MM.1S (cell line): ENCODE results near the gene AUTS2.

Experiments used
- EZH2 ChIP-seq: fragments of 300-600 bp; sonication (generic); optimal IDR thresholded peaks from 2 replicates; pipeline ENCODE3; 2017; ENCODE audit warnings: low read depth, mild to moderate bottlenecking, antibody characterized with exemption, low read length, mixed read lengths
- EZH2phosphoT487 ChIP-seq: fragments of 300-600 bp; sonication (generic); IDR thresholded peaks from 2 replicates; pipeline ENCODE4 v1.6.1; 2018; ENCODE audit warnings: antibody characterized with exemption, low read length
- TF ChIP-seq, protein P1 (sequence below): fragments of 300-600 bp; sonication (generic); IDR thresholded peaks from 2 replicates; pipeline ENCODE4 v1.5.1; 2016; ENCODE audit warnings: antibody characterized with exemption, low read length, mixed read lengths

DNA sequence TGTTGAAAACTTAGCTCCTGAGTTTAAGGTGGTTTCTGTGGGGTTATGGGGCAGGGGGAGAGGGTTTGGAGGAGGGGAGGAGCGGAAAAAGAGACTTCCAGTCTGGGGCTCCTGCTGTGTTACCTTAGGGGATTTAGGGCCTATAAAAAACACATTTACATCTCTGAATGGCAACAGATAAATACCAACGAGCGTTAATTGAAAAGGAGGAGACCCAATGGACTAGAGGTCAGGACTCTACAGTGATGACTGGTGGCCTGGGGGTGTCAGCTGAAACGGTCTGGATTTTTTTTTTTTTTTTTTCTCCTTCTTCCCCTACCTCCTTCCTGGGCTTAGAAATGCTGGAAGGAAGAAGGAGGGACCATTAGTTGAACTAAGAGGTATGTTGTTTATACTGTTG, 47.4 kb downstream of the AUTS2 start:
- TF ChIP-seq, protein P1, sequence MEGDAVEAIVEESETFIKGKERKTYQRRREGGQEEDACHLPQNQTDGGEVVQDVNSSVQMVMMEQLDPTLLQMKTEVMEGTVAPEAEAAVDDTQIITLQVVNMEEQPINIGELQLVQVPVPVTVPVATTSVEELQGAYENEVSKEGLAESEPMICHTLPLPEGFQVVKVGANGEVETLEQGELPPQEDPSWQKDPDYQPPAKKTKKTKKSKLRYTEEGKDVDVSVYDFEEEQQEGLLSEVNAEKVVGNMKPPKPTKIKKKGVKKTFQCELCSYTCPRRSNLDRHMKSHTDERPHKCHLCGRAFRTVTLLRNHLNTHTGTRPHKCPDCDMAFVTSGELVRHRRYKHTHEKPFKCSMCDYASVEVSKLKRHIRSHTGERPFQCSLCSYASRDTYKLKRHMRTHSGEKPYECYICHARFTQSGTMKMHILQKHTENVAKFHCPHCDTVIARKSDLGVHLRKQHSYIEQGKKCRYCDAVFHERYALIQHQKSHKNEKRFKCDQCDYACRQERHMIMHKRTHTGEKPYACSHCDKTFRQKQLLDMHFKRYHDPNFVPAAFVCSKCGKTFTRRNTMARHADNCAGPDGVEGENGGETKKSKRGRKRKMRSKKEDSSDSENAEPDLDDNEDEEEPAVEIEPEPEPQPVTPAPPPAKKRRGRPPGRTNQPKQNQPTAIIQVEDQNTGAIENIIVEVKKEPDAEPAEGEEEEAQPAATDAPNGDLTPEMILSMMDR = no peak
- TF ChIP-seq EZH2phosphoT487 (no peak), EZH2 (no peak)
